Suppressor macrophage (primary cell): ENCODE data around the gene ACAP3.
A peak's percentile ranks its signal among the peaks of the same experiment; 100 is the strongest.

Experiments
- DNase-seq, 4 experiments: peaks; one replicate each; pipeline ENCODE4 v3.0.0-alpha.2; 2020 to 2022

The ACAP3 gene

DNA sequence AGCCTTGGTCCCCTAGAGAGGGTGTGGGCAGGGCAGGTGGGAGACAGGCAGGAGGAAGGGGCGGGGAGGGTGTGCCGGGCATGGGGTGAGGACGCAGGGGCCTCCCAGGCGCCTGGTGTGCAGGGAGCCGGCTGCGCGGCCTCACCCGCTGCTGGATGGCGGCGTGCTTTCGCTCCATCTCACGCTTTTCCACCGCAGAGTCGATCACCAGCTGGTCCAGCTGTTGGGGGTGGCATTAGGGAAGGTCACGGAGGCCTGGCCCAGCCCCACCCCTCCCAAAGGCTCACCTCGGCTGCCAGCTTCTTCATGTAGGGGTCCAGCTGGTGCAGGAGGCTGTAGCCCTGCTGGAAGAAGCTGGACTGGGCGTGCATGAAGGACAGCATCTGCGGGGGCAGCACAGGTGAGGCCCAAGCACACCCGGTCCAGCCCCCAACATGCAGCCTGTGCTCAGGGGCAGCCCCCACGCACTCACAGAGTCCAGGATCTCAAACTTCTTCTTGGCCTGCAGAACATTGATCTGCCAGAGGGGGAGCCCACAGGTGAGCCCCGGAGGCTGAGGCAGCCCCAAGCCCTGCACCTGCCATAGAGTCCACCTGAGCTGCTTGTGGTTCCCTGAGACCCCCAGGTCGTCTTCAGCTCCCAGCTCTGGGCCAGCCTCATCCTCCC is 7.9 kb downstream of the ACAP3 start:
- DNase-seq, result no peak

- no peak for DNase-seq
Measured at GRCh38 chr1:1298861-1299685, 8.7 kb downstream of the ACAP3 start.

GRCh38 chr1:1297802-1298424 is 9.8 kb downstream of the ACAP3 start:
- DNase-seq, result no peak

GRCh38 chr1:1296070-1297061 is 11.4 kb downstream of the ACAP3 start:
- no peak for DNase-seq

- no peak for DNase-seq
Measured at GRCh38 chr1:1295154-1295923, 12.4 kb downstream of the ACAP3 start.

- DNase-seq, result no peak
Measured at GRCh38 chr1:1294250-1294890, 13.4 kb downstream of the ACAP3 start.

- no peak for DNase-seq
Measured at GRCh38 chr1:1293263-1294249, 14.2 kb downstream of the ACAP3 start.

DNA sequence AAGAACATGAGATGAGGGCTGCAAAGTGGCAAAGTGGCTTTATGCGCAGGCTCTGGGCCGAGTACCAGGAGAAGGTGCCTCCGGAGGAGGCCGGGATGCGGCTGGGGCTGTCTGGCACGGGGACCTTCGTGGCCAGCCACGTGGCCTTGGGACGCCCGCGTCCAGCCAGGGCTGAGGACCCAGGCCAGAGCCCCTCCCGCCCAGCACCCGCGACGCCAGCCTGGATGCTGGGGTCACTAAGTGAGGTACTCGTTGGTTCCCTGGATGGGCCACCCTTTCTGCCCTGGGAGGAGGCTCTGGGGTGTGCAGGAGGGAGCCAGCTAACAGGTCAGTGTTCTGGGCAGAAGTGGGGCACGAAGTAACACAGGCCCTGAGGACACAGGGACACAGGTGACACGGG is 14.9 kb downstream of the ACAP3 start:
- DNase-seq, result no peak

GRCh38 chr1:1292442-1292779 is 15.3 kb downstream of the ACAP3 start:
- DNase-seq, result no peak

DNA sequence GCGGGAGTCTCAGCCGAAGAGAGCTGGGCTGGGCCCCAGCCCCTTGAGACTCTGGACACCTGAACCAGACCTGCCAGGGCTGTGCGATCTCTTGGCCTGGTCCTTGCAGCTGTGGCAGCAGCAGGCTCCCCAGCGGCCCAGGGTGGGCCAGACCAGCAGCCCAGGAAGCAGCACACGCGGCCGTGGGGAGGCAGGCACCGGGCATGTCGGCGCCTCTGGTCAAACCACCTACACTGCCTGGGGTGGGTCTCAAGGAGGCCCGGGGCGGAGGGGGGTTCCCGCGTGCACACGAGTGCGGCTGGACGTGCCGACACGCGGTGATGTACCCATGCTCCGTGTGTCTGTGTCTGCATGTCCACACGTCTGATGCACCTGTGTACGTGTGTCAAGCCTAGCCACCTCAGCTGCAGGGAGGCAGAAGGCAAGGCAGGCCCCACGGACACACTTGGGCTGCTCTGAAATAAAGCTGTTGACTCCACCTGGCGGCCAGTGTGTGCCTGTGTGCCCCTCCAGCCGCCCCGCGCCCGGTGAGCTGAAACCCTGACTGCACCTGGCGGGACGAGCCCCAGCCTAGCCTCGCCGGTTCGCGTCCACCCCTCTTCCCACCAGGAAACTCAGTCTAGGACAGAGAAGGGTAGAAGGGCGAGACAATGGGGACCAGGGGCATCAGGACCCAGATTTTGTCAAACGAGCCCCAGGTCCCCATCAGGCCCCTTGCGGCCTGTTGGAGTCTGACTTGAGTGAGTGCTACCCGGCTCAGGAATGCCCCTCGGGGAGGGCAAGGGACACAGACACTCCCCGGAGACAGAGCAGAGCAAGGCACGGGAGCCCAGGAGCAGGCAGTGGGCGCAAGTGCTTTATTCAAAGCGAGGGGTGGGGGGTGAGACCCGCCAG is 15.9 kb downstream of the ACAP3 start:
- DNase-seq, result peak; percentile 30 to 58 (median 46)

DNA sequence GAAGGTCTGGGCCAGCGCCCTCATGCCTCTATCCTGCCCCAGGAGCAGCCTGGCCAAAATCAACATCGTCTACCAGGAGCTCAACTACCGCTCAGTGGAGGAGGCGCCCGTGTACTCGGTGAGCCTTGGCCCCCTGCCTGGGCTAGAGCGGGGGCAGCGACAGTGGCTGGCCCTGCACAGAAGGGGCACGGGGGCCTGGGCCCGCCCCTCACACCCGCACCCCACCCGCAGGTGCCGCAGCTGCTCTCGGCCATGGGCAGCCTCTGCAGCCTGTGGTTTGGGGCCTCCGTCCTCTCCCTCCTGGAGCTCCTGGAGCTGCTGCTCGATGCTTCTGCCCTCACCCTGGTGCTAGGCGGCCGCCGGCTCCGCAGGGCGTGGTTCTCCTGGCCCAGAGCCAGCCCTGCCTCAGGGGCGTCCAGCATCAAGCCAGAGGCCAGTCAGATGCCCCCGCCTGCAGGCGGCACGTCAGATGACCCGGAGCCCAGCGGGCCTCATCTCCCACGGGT is 16.7 kb downstream of the ACAP3 start:
- no peak for DNase-seq

- DNase-seq, result peak; percentile 51 to 80 (median 70)
Measured at GRCh38 chr1:1290238-1290731, 17.4 kb downstream of the ACAP3 start.

- DNase-seq, result no peak
Measured at GRCh38 chr1:1287288-1288110, 20.2 kb downstream of the ACAP3 start.

DNA sequence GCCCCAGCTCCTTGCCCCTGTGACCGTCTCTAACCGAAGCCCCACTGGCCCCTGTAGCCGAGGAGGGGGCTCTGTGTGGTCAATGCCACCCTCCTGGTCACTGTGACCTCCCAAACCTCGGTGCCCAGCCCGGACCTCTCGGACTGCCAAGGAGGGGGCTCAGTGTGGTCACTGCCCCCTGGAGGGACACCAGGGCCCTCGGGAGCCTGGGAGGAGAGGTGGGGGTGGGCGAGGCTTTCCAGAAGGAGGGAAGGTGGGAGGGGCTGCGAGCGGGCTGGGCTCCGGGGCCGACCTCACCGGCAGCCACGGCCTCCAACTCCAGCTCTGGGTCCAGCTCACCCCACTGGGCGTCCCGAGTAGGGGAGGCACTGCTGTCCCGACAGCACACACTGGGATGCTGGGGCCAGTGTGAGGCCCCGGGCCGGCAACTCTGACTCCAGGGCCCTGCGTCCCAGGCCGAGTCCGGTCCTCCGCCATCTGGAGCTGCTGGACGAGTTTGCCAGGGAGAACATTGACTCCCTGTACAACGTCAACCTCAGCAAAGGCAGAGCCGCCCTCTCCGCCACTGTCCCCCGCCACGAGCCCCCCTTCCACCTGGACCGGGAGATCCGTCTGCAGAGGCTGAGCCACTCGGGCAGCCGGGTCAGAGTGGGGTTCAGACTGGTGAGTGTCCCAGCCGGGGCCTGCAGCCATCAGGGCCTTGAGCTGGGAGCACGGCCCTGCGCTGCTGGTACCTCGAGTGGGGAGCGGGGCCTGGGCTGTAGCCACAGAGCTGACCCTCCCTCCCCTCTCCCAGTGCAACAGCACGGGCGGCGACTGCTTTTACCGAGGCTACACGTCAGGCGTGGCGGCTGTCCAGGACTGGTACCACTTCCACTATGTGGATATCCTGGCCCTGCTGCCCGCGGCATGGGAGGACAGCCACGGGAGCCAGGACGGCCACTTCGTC is 21.1 kb downstream of the ACAP3 start:
- no peak for DNase-seq

- DNase-seq, result no peak
Measured at GRCh38 chr1:1285611-1286311, 22.0 kb downstream of the ACAP3 start.

- DNase-seq, result no peak
Measured at GRCh38 chr1:1285102-1285571, 22.6 kb downstream of the ACAP3 start.
